ENCODE data around the gene LRP2. TPM values are rescaled to one million over a fixed set of nuclear protein-coding genes. Genes with fewer than 3 reads are reported as not detected.

Gene LRP2
- total RNA-seq, 1 donor from 2014 or later: 29.4 TPM

GRCh38 chr2:169178804-169179390 lies 183.4 kb downstream of the LRP2 start:
- Mint-ChIP-seq H3K4me1 (no peaks in the 10 kb centered on the region), H3K27me3 (ENCODE audit: low read depth) (no peaks in the 10 kb centered on the region), H3K4me3 (no peak overlapping the region), H3K27ac (ENCODE audit: unreplicated experiment) (no peak overlapping the region), H3K36me3 (ENCODE audit: low read depth) (peaks cover 17% of the 10 kb centered on the region), H3K9me3 (no peaks in the 10 kb centered on the region)
- no peak for DNase-seq (ENCODE audit: low read depth, low spot score)
- TF ChIP-seq, protein P1, sequence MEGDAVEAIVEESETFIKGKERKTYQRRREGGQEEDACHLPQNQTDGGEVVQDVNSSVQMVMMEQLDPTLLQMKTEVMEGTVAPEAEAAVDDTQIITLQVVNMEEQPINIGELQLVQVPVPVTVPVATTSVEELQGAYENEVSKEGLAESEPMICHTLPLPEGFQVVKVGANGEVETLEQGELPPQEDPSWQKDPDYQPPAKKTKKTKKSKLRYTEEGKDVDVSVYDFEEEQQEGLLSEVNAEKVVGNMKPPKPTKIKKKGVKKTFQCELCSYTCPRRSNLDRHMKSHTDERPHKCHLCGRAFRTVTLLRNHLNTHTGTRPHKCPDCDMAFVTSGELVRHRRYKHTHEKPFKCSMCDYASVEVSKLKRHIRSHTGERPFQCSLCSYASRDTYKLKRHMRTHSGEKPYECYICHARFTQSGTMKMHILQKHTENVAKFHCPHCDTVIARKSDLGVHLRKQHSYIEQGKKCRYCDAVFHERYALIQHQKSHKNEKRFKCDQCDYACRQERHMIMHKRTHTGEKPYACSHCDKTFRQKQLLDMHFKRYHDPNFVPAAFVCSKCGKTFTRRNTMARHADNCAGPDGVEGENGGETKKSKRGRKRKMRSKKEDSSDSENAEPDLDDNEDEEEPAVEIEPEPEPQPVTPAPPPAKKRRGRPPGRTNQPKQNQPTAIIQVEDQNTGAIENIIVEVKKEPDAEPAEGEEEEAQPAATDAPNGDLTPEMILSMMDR (conservative IDR thresholded peaks at IDR 0.05): no peak

- Mint-ChIP-seq H3K36me3 (ENCODE audit: low read depth) (peaks cover 19% of the 10 kb centered on the region), H3K9me3 (no peaks in the 10 kb centered on the region), H3K4me3 (no peak overlapping the region), H3K27ac (ENCODE audit: unreplicated experiment) (no peak overlapping the region), H3K27me3 (ENCODE audit: low read depth) (no peaks in the 10 kb centered on the region), H3K4me1 (no peaks in the 10 kb centered on the region)
- no peak for DNase-seq (ENCODE audit: low read depth, low spot score)
- TF ChIP-seq, protein P1 (conservative IDR thresholded peaks at IDR 0.05): no peak
Observed at GRCh38 chr2:169178364-169178763, 184.0 kb downstream of the LRP2 start.

GRCh38 chr2:169175112-169175511 lies 187.2 kb downstream of the LRP2 start:
- no peak for DNase-seq (ENCODE audit: low read depth, low spot score)
- peaks cover 11% of the 10 kb centered on the region for H3K36me3 Mint-ChIP-seq (ENCODE audit: low read depth)

DNA sequence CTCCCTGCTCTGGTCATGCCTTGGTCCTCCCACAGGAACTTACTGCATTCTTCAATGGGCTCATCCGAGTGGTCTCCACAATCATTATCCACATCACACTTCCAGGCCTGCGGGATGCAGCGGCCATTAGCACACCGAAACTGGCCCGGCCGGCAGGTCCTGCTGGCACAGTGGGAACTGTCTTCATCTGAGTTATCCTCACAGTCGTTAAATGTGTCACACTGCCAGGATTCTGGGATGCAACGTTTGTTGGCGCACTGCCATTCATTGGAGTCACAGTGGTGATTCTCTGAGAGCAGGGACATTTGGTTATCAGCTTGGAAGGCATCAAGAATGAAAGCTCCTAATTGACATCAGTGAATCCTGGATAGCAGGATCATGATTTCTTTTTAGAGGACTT lies 188.5 kb downstream of the LRP2 start:
- H3K4me1 Mint-ChIP-seq: no peaks in the 10 kb centered on the region
- H3K9me3 Mint-ChIP-seq: no peaks in the 10 kb centered on the region
- no peak overlapping the region for H3K4me3 Mint-ChIP-seq
- no peak for DNase-seq (ENCODE audit: low read depth, low spot score)
- TF ChIP-seq, protein P1 (conservative IDR thresholded peaks at IDR 0.05): no peak
- H3K27me3 Mint-ChIP-seq (ENCODE audit: low read depth): no peaks in the 10 kb centered on the region
- no peak overlapping the region for H3K27ac Mint-ChIP-seq (ENCODE audit: unreplicated experiment)
- H3K36me3 Mint-ChIP-seq (ENCODE audit: low read depth): peaks cover 15% of the 10 kb centered on the region

More at GRCh38 chr2:169175112-169175511, 187.2 kb downstream of the LRP2 start:
- no peak overlapping the region for H3K27ac Mint-ChIP-seq (ENCODE audit: unreplicated experiment)
- no peaks in the 10 kb centered on the region for H3K9me3 Mint-ChIP-seq
- no peaks in the 10 kb centered on the region for H3K4me1 Mint-ChIP-seq
- no peaks in the 10 kb centered on the region for H3K27me3 Mint-ChIP-seq (ENCODE audit: low read depth)
- TF ChIP-seq, protein P1 (conservative IDR thresholded peaks at IDR 0.05): no peak
- H3K4me3 Mint-ChIP-seq: no peak overlapping the region

GRCh38 chr2:169172914-169173313 lies 189.4 kb downstream of the LRP2 start:
- Mint-ChIP-seq H3K9me3 (no peaks in the 10 kb centered on the region), H3K27ac (ENCODE audit: unreplicated experiment) (no peak overlapping the region), H3K4me3 (no peak overlapping the region), H3K36me3 (ENCODE audit: low read depth) (peaks cover 19% of the 10 kb centered on the region), H3K4me1 (no peaks in the 10 kb centered on the region), H3K27me3 (ENCODE audit: low read depth) (no peaks in the 10 kb centered on the region)
- DNase-seq (ENCODE audit: low read depth, low spot score): no peak
- TF ChIP-seq, protein P1 (conservative IDR thresholded peaks at IDR 0.05): no peak
